WTC11 (cell line): ENCODE measurements around the gene GABRB1. TPM values are rescaled to one million over a fixed set of nuclear protein-coding genes. Genes with fewer than 3 reads are reported as not detected.

ENCODE experiments used
- ATAC-seq: fragments of 200-7000 bp; cut with Tn5 transposase; 2 replicates; pipeline ENCODE4 v1.10.0; 2021; ENCODE audit warnings: mild to moderate bottlenecking, moderate library complexity
- CTCF ChIA-PET: fragments of 300-600 bp; sonication (Branson Sonifier 250); formaldehyde crosslinking; loops from one replicate; lab custom pipeline; 2021; ENCODE audit warnings: antibody characterized with exemption; lab: Charles Lee
- POLR2A ChIA-PET: fragments of 350-600 bp; sonication (Branson Sonifier 250); formaldehyde crosslinking; loops from one replicate; lab custom pipeline; 2021; ENCODE audit warnings: antibody characterized with exemption; lab: Charles Lee
- DNase-seq: peaks from one replicate; pipeline ENCODE4 v3.0.0; 2021; ENCODE audit warnings: low spot score
- H3K27ac Mint-ChIP-seq: 2 replicates; pipeline ENCODE4 v1.8.0; 2021; ENCODE audit warnings: mixed read lengths
- H3K27me3 Mint-ChIP-seq: 2 replicates; pipeline ENCODE4 v1.8.0; 2021; ENCODE audit warnings: low read depth, mild to moderate bottlenecking, moderate library complexity, mixed read lengths
- H3K36me3 Mint-ChIP-seq: 2 replicates; pipeline ENCODE4 v1.8.0; 2021; ENCODE audit warnings: mixed read lengths
- H3K4me1 Mint-ChIP-seq: 2 replicates; pipeline ENCODE4 v1.8.0; 2022; ENCODE audit warnings: mixed read lengths
- H3K4me3 Mint-ChIP-seq: 2 replicates; pipeline ENCODE4 v1.8.0; 2021; ENCODE audit warnings: mild to moderate bottlenecking, moderate library complexity, mixed read lengths
- H3K9me3 Mint-ChIP-seq: 2 replicates; pipeline ENCODE4 v1.8.0; 2021; ENCODE audit warnings: mixed read lengths
- AR ChIP-seq: fragments of 250-450 bp; sonication (Bioruptor Pico); IDR thresholded peaks from 2 replicates; pipeline ENCODE4 v1.9.0; 2021; ENCODE audit warnings: mild to moderate bottlenecking
- ATF3 ChIP-seq: sonication (generic); formaldehyde crosslinking; conservative IDR thresholded peaks from 2 replicates; pipeline ENCODE4 v1.8.1; 2022; ENCODE audit warnings: mild to moderate bottlenecking, missing genetic modification reagents
- CBFB ChIP-seq: sonication (generic); formaldehyde crosslinking; IDR thresholded peaks from 2 replicates; pipeline ENCODE4 v1.8.1; 2022; ENCODE audit warnings: mild to moderate bottlenecking, low read depth, missing genetic modification reagents
- E2F1 ChIP-seq: sonication (generic); formaldehyde crosslinking; IDR thresholded peaks from 2 replicates; pipeline ENCODE4 v1.8.0; 2022; ENCODE audit warnings: mild to moderate bottlenecking, missing genetic modification reagents
- ELF4 ChIP-seq: sonication (generic); formaldehyde crosslinking; IDR thresholded peaks from 2 replicates; pipeline ENCODE4 v1.8.1; 2022; ENCODE audit warnings: low read depth, mild to moderate bottlenecking, moderate library complexity, missing genetic modification reagents
- ESRRA ChIP-seq: sonication (generic); formaldehyde crosslinking; IDR thresholded peaks from 2 replicates; pipeline ENCODE4 v1.8.1; 2022; ENCODE audit warnings: mild to moderate bottlenecking, missing genetic modification reagents, borderline replicate concordance
- ETV6 ChIP-seq: sonication (generic); formaldehyde crosslinking; IDR thresholded peaks from 2 replicates; pipeline ENCODE4 v1.8.1; 2022; ENCODE audit warnings: mild to moderate bottlenecking, missing genetic modification reagents
- FOXJ3 ChIP-seq: sonication (generic); formaldehyde crosslinking; IDR thresholded peaks from 2 replicates; pipeline ENCODE4 v1.9.0; 2021; ENCODE audit warnings: missing genetic modification reagents, mild to moderate bottlenecking, borderline replicate concordance
- IRF2 ChIP-seq: sonication (generic); formaldehyde crosslinking; IDR thresholded peaks from 2 replicates; pipeline ENCODE4 v1.8.0; 2022; ENCODE audit warnings: low read depth, missing genetic modification reagents, borderline replicate concordance
- JUN ChIP-seq: sonication (generic); formaldehyde crosslinking; IDR thresholded peaks from 2 replicates; pipeline ENCODE4 v1.8.0; 2023; ENCODE audit warnings: mild to moderate bottlenecking, missing genetic modification reagents
- MAX ChIP-seq: sonication (generic); formaldehyde crosslinking; IDR thresholded peaks from 2 replicates; pipeline ENCODE4 v1.8.0; 2022; ENCODE audit warnings: mild to moderate bottlenecking, missing genetic modification reagents
- MLX ChIP-seq: sonication (generic); formaldehyde crosslinking; IDR thresholded peaks from 2 replicates; pipeline ENCODE4 v1.8.1; 2023; ENCODE audit warnings: mild to moderate bottlenecking, missing genetic modification reagents, moderate library complexity
- MXD4 ChIP-seq: fragments of 250-450 bp; sonication (Bioruptor Pico); IDR thresholded peaks from 2 replicates; pipeline ENCODE4 v1.8.0; 2021; ENCODE audit warnings: mild to moderate bottlenecking, moderate library complexity, borderline replicate concordance
- NFE2L1 ChIP-seq: sonication (generic); formaldehyde crosslinking; IDR thresholded peaks from 2 replicates; pipeline ENCODE4 v1.8.1; 2023; ENCODE audit warnings: missing genetic modification reagents
- NFYB ChIP-seq: sonication (generic); formaldehyde crosslinking; conservative IDR thresholded peaks from 2 replicates; pipeline ENCODE4 v1.8.0; 2022; ENCODE audit warnings: low read depth, missing genetic modification reagents
- PRRX2 ChIP-seq: fragments of 250-450 bp; sonication (Bioruptor Pico); IDR thresholded peaks from 2 replicates; pipeline ENCODE4 v1.8.0; 2021; ENCODE audit warnings: mild to moderate bottlenecking
- RORB ChIP-seq: fragments of 250-450 bp; sonication (Bioruptor Pico); IDR thresholded peaks from 2 replicates; pipeline ENCODE4 v1.9.0; 2021; ENCODE audit warnings: mild to moderate bottlenecking
- SMAD3 ChIP-seq: sonication (generic); formaldehyde crosslinking; IDR thresholded peaks from 2 replicates; pipeline ENCODE4 v1.8.0; 2022; ENCODE audit warnings: missing genetic modification reagents, mild to moderate bottlenecking, borderline replicate concordance
- SMAD4 ChIP-seq: sonication (generic); formaldehyde crosslinking; IDR thresholded peaks from 2 replicates; pipeline ENCODE4 v1.8.0; 2022; ENCODE audit warnings: mild to moderate bottlenecking, missing genetic modification reagents
- SP1 ChIP-seq: sonication (generic); formaldehyde crosslinking; conservative IDR thresholded peaks from 2 replicates; pipeline ENCODE4 v1.8.1; 2022; ENCODE audit warnings: missing genetic modification reagents
- STAT6 ChIP-seq: sonication (generic); formaldehyde crosslinking; conservative IDR thresholded peaks from 2 replicates; pipeline ENCODE4 v1.8.1; 2023; ENCODE audit warnings: mild to moderate bottlenecking, low read depth, missing genetic modification reagents, moderate library complexity
- ZNF219 ChIP-seq: sonication (generic); formaldehyde crosslinking; IDR thresholded peaks from 2 replicates; pipeline ENCODE4 v1.8.0; 2023; ENCODE audit warnings: missing genetic modification reagents, mild to moderate bottlenecking, borderline replicate concordance
- ZNF263 ChIP-seq: sonication (generic); formaldehyde crosslinking; IDR thresholded peaks from 2 replicates; pipeline ENCODE4 v1.8.1; 2022; ENCODE audit warnings: low read depth, mild to moderate bottlenecking, moderate library complexity, missing genetic modification reagents
- ZNF317 ChIP-seq: sonication (generic); formaldehyde crosslinking; IDR thresholded peaks from 2 replicates; pipeline ENCODE4 v1.8.1; 2023; ENCODE audit warnings: low read depth, mild to moderate bottlenecking, moderate library complexity, missing genetic modification reagents, borderline replicate concordance
- ZNF416 ChIP-seq: fragments of 250-450 bp; sonication (Bioruptor Pico); IDR thresholded peaks from 2 replicates; pipeline ENCODE4 v1.9.0; 2021; ENCODE audit warnings: mild to moderate bottlenecking, inconsistent platforms
- total RNA-seq: library from RNA; stranded (reverse); gene quantifications from 3 replicates; pipeline ENCODE4 v1.2.3, GENCODE V29; 2021

Gene GABRB1
- total RNA-seq, 1 experiment from 2014 or later: 0.66 TPM

GRCh38 chr4:47215759-47216158 is 184.4 kb downstream of the GABRB1 start:
- Mint-ChIP-seq H3K4me1 (no peaks in the 10 kb centered on the region), H3K36me3 (no peaks in the 10 kb centered on the region), H3K9me3 (no peaks in the 10 kb centered on the region), H3K4me3 (no peak overlapping the region), H3K27ac (no peak overlapping the region), H3K27me3 (no peaks in the 10 kb centered on the region)
- TF ChIP-seq MLX (CRISPR knock-in tag) (no peak), STAT6 (CRISPR knock-in tag) (no peak), ETV6 (CRISPR knock-in tag) (no peak), PRRX2 (CRISPR knock-in tag) (no peak), E2F1 (CRISPR knock-in tag) (no peak), ESRRA (CRISPR knock-in tag) (no peak), ATF3 (CRISPR knock-in tag) (no peak), ELF4 (CRISPR knock-in tag) (no peak)
- POLR2A ChIA-PET: no interaction called here
- DNase-seq (no peak), ATAC-seq (no peak)
- CTCF ChIA-PET: no interaction called here

GRCh38 chr4:47217291-47217690 is 185.9 kb downstream of the GABRB1 start:
- no peaks in the 10 kb centered on the region for H3K9me3 Mint-ChIP-seq
- POLR2A ChIA-PET: no interaction called here
- H3K4me3 Mint-ChIP-seq: no peak overlapping the region
- no peaks in the 10 kb centered on the region for H3K36me3 Mint-ChIP-seq
- H3K27ac Mint-ChIP-seq: no peak overlapping the region
- ATAC-seq (no peak), DNase-seq (no peak)
- CTCF ChIA-PET: interaction anchor here (0.6 kb wide), 1 partner anchor 50 kb away, joined by 3 read pairs; no protein-coding TSS in a partner anchor
- H3K27me3 Mint-ChIP-seq: no peaks in the 10 kb centered on the region
- no peak for TF ChIP-seq JUN (CRISPR knock-in tag)
- no peak for TF ChIP-seq ZNF317 (CRISPR knock-in tag)
- no peak for TF ChIP-seq MAX (CRISPR knock-in tag)
- TF ChIP-seq ZNF416 (CRISPR knock-in tag): no peak
- TF ChIP-seq ESRRA (CRISPR knock-in tag): no peak
- TF ChIP-seq CBFB (CRISPR knock-in tag): no peak
- no peaks in the 10 kb centered on the region for H3K4me1 Mint-ChIP-seq

- Mint-ChIP-seq H3K4me3 (no peak overlapping the region), H3K9me3 (no peaks in the 10 kb centered on the region), H3K27ac (no peak overlapping the region), H3K36me3 (no peaks in the 10 kb centered on the region), H3K4me1 (no peaks in the 10 kb centered on the region), H3K27me3 (no peaks in the 10 kb centered on the region)
- ChIA-PET CTCF (no interaction called here), POLR2A (no interaction called here)
- ATAC-seq: no peak
- no peak for DNase-seq
- TF ChIP-seq MLX (CRISPR knock-in tag) (no peak), ZNF317 (CRISPR knock-in tag) (no peak), SMAD4 (CRISPR knock-in tag) (no peak), ZNF263 (CRISPR knock-in tag) (no peak), FOXJ3 (CRISPR knock-in tag) (no peak), AR (CRISPR knock-in tag) (no peak), IRF2 (CRISPR knock-in tag) (no peak), NFYB (CRISPR knock-in tag) (no peak), RORB (CRISPR knock-in tag) (no peak), MXD4 (CRISPR knock-in tag) (no peak), ESRRA (CRISPR knock-in tag) (no peak), NFE2L1 (no peak), ZNF219 (CRISPR knock-in tag) (no peak), SP1 (CRISPR knock-in tag) (no peak), SMAD3 (CRISPR knock-in tag) (no peak)
These were observed 186.5 kb downstream of the GABRB1 start for GRCh38 chr4:47217884-47218283.
